NB4 (cell line): ENCODE data around the gene YPEL3.
"Not testable (repeated sequence)": the region's sequence is repeated elsewhere in the genome, so short reads cannot be mapped to it uniquely, and the experiment has no call there.

ENCODE experiments used
- DNase-seq: peaks from one replicate; pipeline ENCODE4 v3.0.0; 2010; ENCODE audit warnings: low read depth
- H3K4me3 ChIP-seq: one replicate; pipeline ENCODE4 v1.5.1; 2011; ENCODE audit warnings: mild to moderate bottlenecking, low read depth, low read length, moderate library complexity
- MAX ChIP-seq: IDR thresholded peaks from 2 replicates; pipeline ENCODE4 v1.6.1; 2011; ENCODE audit warnings: low read depth, low read length
- MYC ChIP-seq: IDR thresholded peaks from 2 replicates; pipeline ENCODE4 v1.6.1; 2011; ENCODE audit warnings: low read depth, low read length
- POLR2A ChIP-seq: IDR thresholded peaks from 2 replicates; pipeline ENCODE4 v1.6.1; 2011; ENCODE audit warnings: mild to moderate bottlenecking; ENCODE audit not compliant: insufficient read length; ENCODE audit errors: extremely low read depth
- TF ChIP-seq, protein P1 (sequence below): IDR thresholded peaks from one replicate; pipeline ENCODE4 v1.5.1; 2012; ENCODE audit warnings: low read depth, low read length

Gene YPEL3

DNA sequence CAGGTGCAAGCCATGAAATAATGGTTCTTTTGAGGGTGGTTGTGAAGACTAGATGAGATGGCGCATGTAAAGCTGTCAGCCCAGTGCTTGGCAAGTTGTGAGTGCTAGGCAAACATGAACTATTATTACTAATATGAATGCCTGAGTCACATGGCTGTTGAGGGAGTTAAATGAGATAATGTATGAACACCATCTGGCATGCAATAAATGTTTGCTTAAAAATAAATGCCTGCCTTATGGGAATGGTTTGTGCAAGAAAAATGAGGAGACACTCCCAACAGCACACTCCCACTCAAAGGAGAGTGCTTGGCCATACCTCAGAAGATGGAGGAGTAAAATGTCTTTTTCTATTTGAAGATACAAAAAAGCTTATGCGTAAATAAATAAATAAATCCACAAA, 23.4 kb upstream of the YPEL3 start:
- no peak overlapping the region for H3K4me3 ChIP-seq
- no peak for DNase-seq
- TF ChIP-seq MYC (no peak), POLR2A (no peak), MAX (no peak)
- TF ChIP-seq, protein P1, sequence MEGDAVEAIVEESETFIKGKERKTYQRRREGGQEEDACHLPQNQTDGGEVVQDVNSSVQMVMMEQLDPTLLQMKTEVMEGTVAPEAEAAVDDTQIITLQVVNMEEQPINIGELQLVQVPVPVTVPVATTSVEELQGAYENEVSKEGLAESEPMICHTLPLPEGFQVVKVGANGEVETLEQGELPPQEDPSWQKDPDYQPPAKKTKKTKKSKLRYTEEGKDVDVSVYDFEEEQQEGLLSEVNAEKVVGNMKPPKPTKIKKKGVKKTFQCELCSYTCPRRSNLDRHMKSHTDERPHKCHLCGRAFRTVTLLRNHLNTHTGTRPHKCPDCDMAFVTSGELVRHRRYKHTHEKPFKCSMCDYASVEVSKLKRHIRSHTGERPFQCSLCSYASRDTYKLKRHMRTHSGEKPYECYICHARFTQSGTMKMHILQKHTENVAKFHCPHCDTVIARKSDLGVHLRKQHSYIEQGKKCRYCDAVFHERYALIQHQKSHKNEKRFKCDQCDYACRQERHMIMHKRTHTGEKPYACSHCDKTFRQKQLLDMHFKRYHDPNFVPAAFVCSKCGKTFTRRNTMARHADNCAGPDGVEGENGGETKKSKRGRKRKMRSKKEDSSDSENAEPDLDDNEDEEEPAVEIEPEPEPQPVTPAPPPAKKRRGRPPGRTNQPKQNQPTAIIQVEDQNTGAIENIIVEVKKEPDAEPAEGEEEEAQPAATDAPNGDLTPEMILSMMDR: no peak

- no peak for DNase-seq
- no peak overlapping the region for H3K4me3 ChIP-seq
- TF ChIP-seq MAX (no peak), POLR2A (no peak), MYC (no peak)
- TF ChIP-seq, protein P1: no peak
These were observed 21.8 kb upstream of the YPEL3 start for GRCh38 chr16:30117768-30118167.

GRCh38 chr16:30116291-30117207, 20.5 kb upstream of the YPEL3 start:
- no peak for DNase-seq
- no peak overlapping the region for H3K4me3 ChIP-seq
- no peak for TF ChIP-seq MAX
- TF ChIP-seq MYC: no peak
- TF ChIP-seq POLR2A: no peak
- TF ChIP-seq, protein P1: no peak

- no peak overlapping the region for H3K4me3 ChIP-seq
- DNase-seq: no peak
- TF ChIP-seq MYC: no peak
- TF ChIP-seq, protein P1: no peak
- TF ChIP-seq POLR2A: no peak
- no peak for TF ChIP-seq MAX
These were observed 19.2 kb upstream of the YPEL3 start for GRCh38 chr16:30115238-30115637.

GRCh38 chr16:30114833-30115232, 18.8 kb upstream of the YPEL3 start:
- DNase-seq, H3K4me3 ChIP-seq: not testable (repeated sequence)

- TF ChIP-seq, protein P1: no peak
- TF ChIP-seq MAX: no peak
- no peak for DNase-seq
- H3K4me3 ChIP-seq: no peak overlapping the region
These were observed 18.4 kb upstream of the YPEL3 start for GRCh38 chr16:30114411-30114810.
